H4 (cell line): ENCODE measurements around the gene AIMP2. TPM values are rescaled to one million over a fixed set of nuclear protein-coding genes. Genes with fewer than 3 reads are reported as not detected.
"Not testable (repeated sequence)": the region's sequence is repeated elsewhere in the genome, so short reads cannot be mapped to it uniquely, and the experiment has no call there.

ENCODE experiments used
- DNase-seq: peaks from one replicate; pipeline ENCODE4 v3.0.0-alpha.2; 2015; ENCODE audit warnings: low spot score
- total RNA-seq: library from RNA; depleted of rRNA; stranded (reverse); fragments of >200 nt; shearing (Covaris generic); gene quantifications from 2 replicates; pipeline ENCODE4 v1.2.3, GENCODE V29; 2014; rRNA removed

Gene AIMP2
- total RNA-seq: 288 and 294 TPM in 2 replicates

- DNase-seq: peak; percentile 100
Observed at GRCh38 chr7:6008668-6009611, at the start of gene AIMP2, which contains the start of gene PMS2. Gene AIMP2 (plus strand): TSS chr7:6009272. CDS start chr7:6009364, 92 bp downstream. Gene PMS2 (minus strand): TSS chr7:6009049. CDS start chr7:6009019, 30 bp downstream.

- not testable (repeated sequence) for DNase-seq
Observed at GRCh38 chr7:5963205-5963604, 45.9 kb upstream of the AIMP2 start.

DNA sequence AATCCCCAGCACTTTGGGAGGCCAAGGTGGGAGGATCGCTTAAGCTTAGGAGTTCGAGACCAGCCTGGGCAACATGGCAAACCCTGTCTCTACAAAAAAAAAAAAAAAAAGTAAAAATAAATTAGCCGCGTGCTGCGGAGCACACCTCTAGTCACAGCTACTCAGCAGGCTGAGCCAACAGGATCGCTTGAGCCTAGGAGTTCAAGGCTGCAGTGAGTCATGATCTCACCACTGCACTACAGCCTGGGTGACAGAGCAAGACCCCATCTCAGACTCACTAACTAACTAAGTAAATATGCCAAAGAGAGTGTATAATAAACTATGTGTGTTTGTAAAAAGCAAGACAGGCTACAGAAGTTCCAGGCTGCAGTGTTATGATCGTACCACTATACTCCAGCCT, 45.3 kb upstream of the AIMP2 start:
- not testable (repeated sequence) for DNase-seq

DNA sequence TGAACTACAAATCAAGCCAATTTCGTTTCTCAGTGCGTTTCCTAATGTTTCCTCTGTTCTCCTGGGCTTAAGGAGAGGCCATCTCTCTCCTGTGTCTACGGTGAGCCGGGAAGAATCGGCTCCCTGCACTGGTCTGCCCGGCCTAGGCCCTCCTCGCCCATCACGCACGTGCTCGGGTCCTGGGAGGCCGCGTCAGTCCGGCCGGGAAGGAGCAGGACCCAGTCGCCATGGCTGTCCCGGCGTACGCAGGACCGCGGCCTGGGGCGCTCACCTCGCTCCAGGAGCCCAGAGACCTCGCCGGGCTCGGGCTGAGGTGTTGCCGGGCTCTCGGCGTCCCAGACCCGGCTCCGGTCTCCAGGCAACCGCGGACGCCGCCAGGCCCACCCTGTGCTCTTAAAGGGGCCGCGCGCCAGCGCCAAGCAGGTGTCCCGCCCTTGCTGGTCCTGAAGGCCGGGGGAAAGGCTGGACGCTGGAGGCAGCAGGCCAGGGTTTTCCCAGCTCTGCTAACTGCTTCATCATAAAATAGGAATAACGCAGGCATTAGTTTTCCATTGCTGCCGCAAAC, 38.6 kb upstream of the AIMP2 start, which contains the start of gene RSPH10B:
RSPH10B (minus strand) TSS at position 343 of the 565 bp plus-strand sequence. CDS start 3,573 bp downstream, outside the sequence.
- DNase-seq: not testable (repeated sequence)

GRCh38 chr7:5973580-5973979, 35.5 kb upstream of the AIMP2 start:
- not testable (repeated sequence) for DNase-seq

- not testable (repeated sequence) for DNase-seq
Observed at GRCh38 chr7:5979680-5980314, 29.3 kb upstream of the AIMP2 start.

DNA sequence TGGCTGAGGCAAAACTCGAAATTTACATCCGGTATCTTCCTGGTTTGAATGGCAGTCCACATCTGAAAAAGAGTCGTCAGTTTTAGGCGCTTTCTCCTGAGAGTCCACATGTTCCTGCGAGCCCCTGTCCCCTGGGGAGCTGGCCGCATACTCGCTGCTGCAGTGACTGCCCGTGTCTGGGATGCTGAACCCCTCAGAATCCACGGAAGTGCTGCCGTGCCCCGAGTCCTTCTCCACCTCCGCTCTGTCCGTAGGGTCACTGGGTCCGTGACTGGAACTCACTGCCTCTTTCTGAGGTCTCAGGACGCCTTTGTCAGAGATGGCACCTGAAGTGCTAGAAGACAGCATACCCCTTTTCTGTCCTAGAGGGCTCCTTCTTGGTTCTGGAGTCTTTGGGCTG, 22.0 kb upstream of the AIMP2 start:
- DNase-seq: not testable (repeated sequence)

DNA sequence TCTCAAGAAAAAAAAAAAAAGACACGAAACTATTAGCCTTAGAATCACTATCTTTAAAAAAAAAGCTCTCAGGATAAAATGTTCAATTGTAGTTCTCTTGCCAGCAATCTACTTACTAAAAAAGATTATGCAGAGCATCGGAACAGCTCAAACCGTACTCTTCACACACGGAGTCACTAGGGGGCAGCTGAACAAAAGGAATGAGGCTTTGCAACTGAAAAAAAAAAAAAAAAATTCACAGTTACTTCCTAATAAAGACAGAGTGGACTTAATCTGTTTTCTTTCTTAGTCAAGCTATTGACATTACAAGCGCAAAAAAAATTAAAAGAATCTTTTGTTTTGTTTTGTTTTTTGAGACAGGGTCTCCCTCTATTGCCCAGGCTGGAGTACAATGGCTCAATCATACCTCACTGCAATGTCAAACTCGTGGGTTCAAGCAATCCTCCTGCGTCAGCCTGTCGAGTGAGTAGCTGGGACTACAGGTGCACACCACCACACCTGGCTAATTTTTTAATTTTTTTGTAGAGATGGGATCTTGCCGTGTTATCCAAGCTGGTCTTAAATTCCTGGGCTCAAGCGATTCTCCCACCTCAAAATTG, 11.8 kb upstream of the AIMP2 start:
- DNase-seq: peak; percentile 80

DNA sequence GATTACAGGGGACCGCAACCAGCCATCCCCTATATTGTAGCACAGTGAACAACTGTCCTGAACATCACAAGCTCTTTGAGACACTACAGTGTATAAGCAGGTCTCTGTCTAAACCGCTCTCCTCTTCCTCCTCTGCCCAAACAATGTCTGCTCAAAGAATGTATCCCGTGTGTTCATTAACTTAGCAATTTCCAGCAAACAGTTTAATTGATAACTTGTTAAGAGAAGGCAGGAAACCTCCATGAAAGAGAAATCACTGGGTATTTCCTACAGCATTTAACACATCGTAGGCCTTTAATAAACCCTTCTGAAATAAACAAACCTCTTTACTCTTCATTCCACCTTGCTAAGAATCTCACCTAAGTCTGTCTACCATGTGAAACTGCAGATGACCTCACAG, 1.7 kb upstream of the AIMP2 start:
- no peak for DNase-seq

DNA sequence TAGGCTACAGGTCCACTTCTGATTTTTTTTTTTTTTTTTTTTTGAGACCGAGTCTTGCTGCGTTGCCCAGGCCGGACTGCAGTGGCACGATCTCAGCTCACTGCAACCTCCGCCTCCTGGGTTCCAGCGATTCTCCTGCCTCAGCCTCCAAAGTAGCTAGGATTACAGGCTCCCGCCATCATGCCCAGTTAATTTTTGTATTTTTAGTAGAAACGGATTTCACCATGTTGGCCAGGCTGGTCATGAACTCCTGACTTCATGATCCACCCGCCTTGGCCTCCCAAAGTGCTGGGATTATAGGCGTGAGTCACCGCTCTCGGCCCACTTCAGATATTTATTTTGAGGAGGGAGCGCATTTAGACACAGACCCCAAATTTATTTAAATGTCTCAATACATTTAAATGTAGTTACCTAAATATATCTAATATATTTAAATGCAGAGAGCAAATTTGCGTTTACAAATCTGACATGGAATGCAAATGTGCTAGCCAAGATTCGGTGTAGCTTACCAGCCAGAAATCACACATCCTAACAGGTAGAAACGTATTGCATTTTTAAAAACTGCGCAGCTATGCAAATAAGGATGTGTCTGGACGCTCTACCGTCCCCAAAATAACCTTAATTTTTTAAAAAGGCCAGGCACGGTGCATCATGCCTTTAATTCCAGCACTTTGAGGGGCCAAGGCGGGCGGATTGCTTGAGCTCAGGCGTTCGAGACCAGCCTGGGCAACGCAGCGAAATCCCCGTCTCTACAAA, 1.1 kb upstream of the AIMP2 start:
- DNase-seq: not testable (repeated sequence)

DNA sequence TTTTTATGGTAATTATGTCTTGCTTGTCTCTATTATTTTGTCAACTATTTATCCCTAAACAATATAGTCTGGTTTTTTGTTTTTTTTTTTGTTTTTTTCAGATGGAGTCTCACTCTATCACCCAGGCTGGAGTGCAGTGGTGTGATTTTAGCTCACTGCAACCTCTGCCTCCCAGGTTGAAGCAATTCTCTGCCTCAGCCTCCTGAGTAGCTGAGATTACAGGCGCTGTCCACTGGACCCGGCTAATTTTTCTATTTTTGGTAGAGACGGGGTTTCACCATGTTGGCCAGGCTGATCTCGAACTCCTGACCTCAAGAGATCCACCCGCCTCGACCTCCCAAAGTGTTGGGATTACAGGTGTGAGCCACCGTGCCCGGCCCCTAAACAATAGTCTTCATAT, 1.3 kb downstream of the AIMP2 start:
- DNase-seq: not testable (repeated sequence)

DNA sequence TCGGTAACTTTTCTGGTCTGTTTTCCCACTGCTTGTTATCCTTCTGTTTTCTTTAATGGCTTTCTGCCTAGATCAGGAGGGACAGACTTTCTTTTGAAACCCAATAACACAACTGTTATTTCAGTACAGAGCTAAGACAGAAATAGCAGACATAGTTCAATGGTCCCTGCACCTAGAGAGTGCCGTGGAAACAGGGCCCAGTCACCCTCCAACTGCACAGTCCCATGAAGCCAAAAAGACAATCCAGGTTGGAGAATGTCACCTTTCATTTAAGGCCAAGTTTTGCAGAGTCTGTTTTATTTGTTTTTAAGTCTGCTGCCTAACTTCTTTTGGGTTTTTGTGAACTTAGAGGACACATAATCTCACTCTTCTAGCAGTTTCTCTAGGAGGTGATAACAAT, 2.5 kb downstream of the AIMP2 start:
- DNase-seq: no peak

DNA sequence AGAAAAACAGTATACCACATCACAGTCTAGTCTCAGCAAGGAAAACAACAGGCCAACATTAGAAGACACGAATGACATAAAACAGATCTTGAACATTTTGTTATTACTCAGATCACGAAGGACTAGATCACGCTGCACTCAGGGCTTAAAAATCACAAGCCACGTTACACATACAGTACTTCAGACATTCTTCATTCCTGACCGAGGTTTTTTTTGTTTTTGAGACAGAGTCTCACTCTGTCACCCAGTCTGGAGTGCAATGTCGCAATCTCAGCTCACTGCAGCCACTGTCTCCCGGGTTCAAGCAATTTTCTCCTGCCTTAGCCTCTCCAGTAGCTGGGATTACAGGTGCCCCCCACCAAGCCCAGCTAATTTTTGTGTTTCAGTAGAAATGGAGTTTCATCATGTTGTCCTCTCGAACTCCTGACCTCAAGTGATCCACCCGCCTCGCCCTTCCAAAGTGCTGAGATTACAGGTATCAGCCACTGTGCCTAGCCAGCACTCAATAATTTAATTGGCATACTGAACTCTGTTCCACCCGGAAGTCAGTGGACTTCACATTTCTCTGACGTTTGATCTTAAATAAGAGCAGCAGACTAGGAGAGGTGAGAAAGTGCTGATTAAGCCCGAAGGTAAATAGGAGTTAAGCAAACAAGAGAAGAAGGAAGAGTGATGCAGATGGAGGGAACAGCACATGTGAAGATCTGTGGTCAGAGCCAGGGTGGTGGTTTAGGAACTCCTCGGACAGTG, 3.5 kb downstream of the AIMP2 start:
- no peak for DNase-seq

DNA sequence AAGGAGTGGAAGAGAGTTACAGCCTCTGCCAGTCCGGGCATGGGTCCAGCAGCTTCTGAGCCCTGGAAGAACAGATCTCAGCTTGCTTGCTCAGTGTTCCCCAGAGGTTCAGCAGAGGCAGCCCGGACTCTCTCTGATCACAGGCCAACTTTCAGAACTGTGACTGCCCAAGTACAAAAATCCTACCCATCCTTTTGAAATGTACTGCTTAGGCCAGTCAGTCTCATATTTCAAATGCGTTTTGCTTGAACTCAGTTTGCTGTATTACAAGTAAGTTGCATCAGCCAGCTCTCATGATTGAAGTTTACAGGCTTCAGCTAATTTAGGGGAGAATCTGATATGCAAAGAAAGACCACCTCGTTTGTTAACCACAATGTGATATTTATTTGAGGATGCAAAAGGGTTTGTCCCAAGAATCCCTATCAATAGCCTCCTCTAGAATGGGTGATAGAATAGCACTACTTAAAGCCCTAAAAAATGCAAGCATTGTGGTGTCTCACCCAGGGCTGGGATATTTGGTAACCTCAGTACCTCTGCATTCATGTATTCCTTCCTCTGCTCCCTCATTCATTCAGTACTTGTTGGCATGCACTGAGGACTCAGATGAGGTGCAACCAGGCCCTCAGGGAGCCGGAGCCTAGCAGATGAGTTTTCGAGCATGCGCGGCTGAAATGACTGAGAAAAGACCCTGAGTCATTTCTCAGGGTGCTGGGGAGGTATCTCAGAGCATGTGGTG, 7.0 kb downstream of the AIMP2 start:
- peak; percentile 89 for DNase-seq

DNA sequence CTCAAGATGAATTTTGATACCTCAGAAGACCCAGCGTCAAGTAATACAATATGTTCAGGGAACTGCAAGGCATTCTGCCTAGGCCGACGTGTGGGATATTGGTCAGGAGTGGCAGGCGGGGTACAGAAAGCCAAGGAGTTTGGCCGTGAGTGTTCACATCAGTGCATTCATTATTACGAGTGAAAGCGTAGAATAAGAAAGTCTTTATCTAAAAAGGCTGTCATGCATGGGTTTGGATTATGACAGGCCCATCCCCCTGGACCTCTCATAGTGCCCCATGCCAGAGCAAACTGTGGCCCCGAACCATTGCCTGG, 7.5 kb downstream of the AIMP2 start:
- DNase-seq: no peak

GRCh38 chr7:6020371-6021286, 11.6 kb downstream of the AIMP2 start:
- DNase-seq: no peak

GRCh38 chr7:6022707-6023106, 13.6 kb downstream of the AIMP2 start:
- DNase-seq: no peak

- no peak for DNase-seq
Observed at GRCh38 chr7:6023974-6024435, 14.9 kb downstream of the AIMP2 start.
